Body of pancreas (tissue), 4 donors: ENCODE data around the gene SH2D3A. TPM values are rescaled to one million over a fixed set of nuclear protein-coding genes. Genes with fewer than 3 reads are reported as not detected.

Experiments
- ATAC-seq: fragments of 150-250 bp; one replicate; pipeline ENCODE4 v1.9.1; 2016
- DNase-seq, 4 donors: peaks; one replicate each; pipeline ENCODE4 v3.0.0-alpha.2; 2019
- H3K27ac ChIP-seq, 4 donors: fragments of 200-600 bp; sonication (generic); 1 replicate in 3 of 4; 2 replicates in 1 of 4; pipeline versions ENCODE4 v1.5.1 to v1.6.1; 2016 to 2019; ENCODE audit warnings: mild to moderate bottlenecking in 1 of 4, mixed read lengths in 1 of 4, moderate library complexity in 1 of 4
- H3K27me3 ChIP-seq, 2 donors: fragments of 200-600 bp; sonication (generic); one replicate each; pipeline ENCODE4 v1.6.0; 2016; ENCODE audit warnings: mild to moderate bottlenecking in 1 of 2
- H3K36me3 ChIP-seq, 2 donors: fragments of 200-600 bp; sonication (generic); replicated peaks in 1 of 2; 2 replicates each; pipeline ENCODE4 v1.5.1; 2016; ENCODE audit warnings: low read depth in 2 of 2; ENCODE audit not compliant: insufficient read depth in 1 of 2
- H3K4me1 ChIP-seq: fragments of 200-600 bp; sonication (generic); one replicate; pipeline ENCODE4 v1.6.0; 2016
- H3K4me3 ChIP-seq, 2 donors: fragments of 200-600 bp; sonication (generic); 1 replicate in 1 of 2; 2 replicates in 1 of 2; pipeline ENCODE4 v1.5.1; 2016 to 2019
- H3K9me3 ChIP-seq, 3 donors: fragments of 200-600 bp; sonication (generic); 1 replicate in 2 of 3; 2 replicates in 1 of 3; pipeline ENCODE4 v1.5.1; 2016
- CTCF ChIP-seq, 7 experiments: fragments of 450-650 bp in 4 of 7; fragments of 200-600 bp in 3 of 7; sonication (generic) in 3 of 7; IDR thresholded peaks; one replicate each; pipeline ENCODE4 v1.5.1; 2016 to 2019; ENCODE audit warnings: antibody characterized with exemption in 7 of 7
- POLR2A ChIP-seq, 3 donors: fragments of 450-650 bp; IDR thresholded peaks; one replicate each; pipeline ENCODE4 v1.6.1; 2016; ENCODE audit warnings: antibody characterized with exemption in 3 of 3, mild to moderate bottlenecking in 2 of 3
- WGBS, 2 donors: methylation state at CpG; one replicate each; pipeline ENCODE4 v1.1.5; 2017; 5-methylcytosine and 5-hydroxymethylcytosine counted together
- intact Hi-C: fragments of 100-400 bp; cut with DNase I; formaldehyde crosslinking; loops from one replicate; pipeline ENCODE4 v1.15.1; 2023
- total RNA-seq, 2 donors: library from RNA; depleted of rRNA; stranded (reverse); fragments of >200 nt; gene quantifications; one replicate each; pipeline ENCODE4 v1.1.0, GENCODE V29; 2016

Gene SH2D3A
- total RNA-seq, 2 donors from 2014 or later: 18.4 to 60.0 TPM

- Histone ChIP-seq H3K4me3 (no peak overlapping the region), H3K27me3 (no peaks in the 10 kb centered on the region), H3K36me3 (no peaks in the 10 kb centered on the region), H3K27ac (no peak overlapping the region), H3K9me3 (no peaks in the 10 kb centered on the region), H3K4me1 (peaks cover 39% of the 10 kb centered on the region)
- DNase-seq: peak in 1 of 4 donors; percentile 26
- ATAC-seq: no peak
- peak; percentile 13 to 54 (median 33) for TF ChIP-seq CTCF (IDR thresholded peaks at IDR 0.05)
- TF ChIP-seq POLR2A (IDR thresholded peaks at IDR 0.05): no peak
- WGBS, 2 donors: 49 to 56% methylated on average over 11 of the region's 11 CpGs
- intact Hi-C loops: no loop called here
Measured at GRCh38 chr19:6769006-6769619, 1.9 kb upstream of the SH2D3A start.

DNA sequence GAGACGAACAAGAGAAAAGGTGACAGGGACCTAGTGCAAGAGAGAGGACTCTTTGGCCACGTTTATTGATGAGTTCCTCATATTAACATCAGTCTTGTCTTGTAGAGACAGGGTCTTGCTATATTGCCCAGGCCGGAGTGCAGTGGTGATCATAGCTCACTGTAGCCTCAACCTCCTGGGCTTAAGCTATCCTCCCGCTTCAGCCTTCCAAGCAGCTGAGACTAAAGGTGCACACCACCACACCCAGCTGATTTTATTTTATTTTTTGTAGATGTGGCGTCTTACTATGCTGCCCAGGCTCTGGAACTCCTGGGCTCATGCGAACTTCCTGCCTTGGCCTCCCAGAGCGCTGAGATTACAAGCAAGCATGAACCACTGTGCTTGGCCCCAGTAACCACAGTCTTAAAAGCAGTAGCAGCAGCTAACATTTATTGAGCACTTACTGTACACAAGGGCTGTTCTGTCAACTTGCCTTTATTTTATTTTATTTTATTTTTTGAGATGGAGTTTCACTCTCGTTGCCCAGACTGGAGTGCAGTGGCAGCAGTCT lies 1.1 kb upstream of the SH2D3A start:
- no peaks in the 10 kb centered on the region for H3K36me3 ChIP-seq
- DNase-seq (no peak), ATAC-seq (no peak)
- 57 to 65% methylated on average over 8 of the region's 8 CpGs for WGBS, 2 donors
- peaks cover 39% of the 10 kb centered on the region for H3K4me1 ChIP-seq
- H3K27ac ChIP-seq: peak overlapping the region; percentile 45 to 93 (median 88)
- H3K9me3 ChIP-seq: no peaks in the 10 kb centered on the region
- TF ChIP-seq CTCF (IDR thresholded peaks at IDR 0.05) (no peak), POLR2A (IDR thresholded peaks at IDR 0.05) (no peak)
- no peak overlapping the region for H3K4me3 ChIP-seq
- H3K27me3 ChIP-seq: no peaks in the 10 kb centered on the region
- intact Hi-C loops: no loop called here

- Histone ChIP-seq H3K27ac (peak overlapping the region; percentile 87 to 93 (median 91)), H3K9me3 (no peaks in the 10 kb centered on the region), H3K4me3 (peak overlapping the region; percentile 21 to 41), H3K27me3 (no peaks in the 10 kb centered on the region), H3K36me3 (no peaks in the 10 kb centered on the region), H3K4me1 (peaks cover 39% of the 10 kb centered on the region)
- no peak for TF ChIP-seq POLR2A (IDR thresholded peaks at IDR 0.05)
- TF ChIP-seq CTCF (IDR thresholded peaks at IDR 0.05): no peak
- intact Hi-C loops: no loop called here
- ATAC-seq: peak; percentile 36
- DNase-seq: peak in 1 of 4 donors; percentile 61
- 0% methylated on average over 7 to 15 of the region's 15 CpGs for WGBS, 2 donors
Measured at GRCh38 chr19:6767081-6767356, 216 bp downstream of the SH2D3A start.

GRCh38 chr19:6766357-6767080 lies 716 bp downstream of the SH2D3A start:
- peak overlapping the region; percentile 87 to 93 (median 91) for H3K27ac ChIP-seq
- H3K27me3 ChIP-seq: no peaks in the 10 kb centered on the region
- WGBS, 2 donors: 6 to 11% methylated on average over 16 of the region's 16 CpGs

More at GRCh38 chr19:6766357-6767080, 716 bp downstream of the SH2D3A start:
- TF ChIP-seq POLR2A (IDR thresholded peaks at IDR 0.05) (no peak), CTCF (IDR thresholded peaks at IDR 0.05) (no peak)
- H3K4me1 ChIP-seq: peaks cover 39% of the 10 kb centered on the region
- ATAC-seq: no peak
- no peaks in the 10 kb centered on the region for H3K9me3 ChIP-seq
- H3K4me3 ChIP-seq: peak overlapping the region; percentile 21 to 41
- DNase-seq: peak in 1 of 4 donors; percentile 18
- no peaks in the 10 kb centered on the region for H3K36me3 ChIP-seq
- intact Hi-C loops: no loop called here
